GM19035 (cell line): ENCODE measurements around the gene AGT.
"Not testable (repeated sequence)": the region's sequence is repeated elsewhere in the genome, so short reads cannot be mapped to it uniquely, and the experiment has no call there.

Experiments
- ATAC-seq: cut with Tn5 transposase; IDR thresholded peaks from one replicate; pipeline ENCODE4 v1.9.1; 2021; ENCODE audit not compliant: unreplicated experiment

Gene AGT

DNA sequence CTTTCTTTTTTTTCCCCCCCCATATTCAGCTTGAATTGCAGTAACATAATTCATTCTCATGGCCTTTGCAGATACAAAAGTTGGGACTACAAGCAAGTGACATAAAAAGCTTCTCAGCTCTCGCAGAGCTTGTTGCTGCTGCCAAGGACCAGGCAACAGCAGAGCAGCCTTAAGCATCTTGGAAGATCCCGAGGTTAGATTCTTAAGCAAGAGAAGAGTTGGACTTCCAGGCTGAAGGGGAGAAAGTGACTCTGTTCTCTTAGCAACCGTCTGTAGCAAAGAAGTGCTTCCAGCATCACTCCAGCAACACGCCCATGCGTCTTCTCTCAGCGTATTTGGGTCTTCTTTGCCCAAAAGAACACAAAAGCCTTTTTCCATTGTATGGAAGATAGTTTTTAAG lies 20.7 kb downstream of the AGT start:
- no peak for ATAC-seq

DNA sequence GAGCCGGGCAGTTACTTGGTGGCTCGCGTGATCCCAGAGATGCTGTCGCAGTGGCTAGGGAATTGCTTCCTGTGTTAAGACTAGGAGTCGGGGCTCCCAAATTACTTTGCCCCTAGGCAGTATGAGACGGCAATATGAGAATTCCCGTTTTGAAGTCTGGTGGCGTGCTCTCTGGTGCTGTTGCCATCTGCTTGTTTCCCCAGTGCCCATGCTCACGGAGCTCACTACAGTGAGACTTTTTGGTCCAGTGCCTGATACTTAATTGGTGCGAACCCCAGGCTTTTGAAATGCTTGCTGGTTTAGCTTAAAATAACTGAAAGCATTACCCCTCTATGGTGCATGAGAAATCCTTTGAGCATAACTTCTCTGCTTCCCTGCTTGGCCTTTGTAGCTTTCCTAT lies 22.3 kb downstream of the AGT start:
- ATAC-seq: no peak

DNA sequence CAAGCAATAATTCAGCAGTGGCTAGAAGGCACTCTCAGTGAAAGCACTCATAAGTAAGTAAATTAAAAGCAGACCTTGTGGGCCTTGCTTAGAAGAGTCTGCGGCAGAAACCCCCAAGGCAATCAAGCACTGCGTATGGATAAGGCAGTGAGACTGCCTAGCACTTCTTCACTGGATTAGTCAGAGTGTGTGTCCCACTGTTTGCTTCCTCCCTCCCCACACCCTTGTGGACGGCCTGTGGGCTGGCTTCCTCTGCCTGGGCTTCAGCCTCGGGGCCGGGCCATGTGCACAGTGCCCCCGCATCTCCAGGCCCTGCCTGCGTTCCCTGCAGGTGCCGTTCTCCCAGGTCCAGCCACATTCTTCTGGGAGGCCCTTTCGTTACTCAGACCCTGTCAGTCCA lies 23.8 kb downstream of the AGT start:
- ATAC-seq: no peak

DNA sequence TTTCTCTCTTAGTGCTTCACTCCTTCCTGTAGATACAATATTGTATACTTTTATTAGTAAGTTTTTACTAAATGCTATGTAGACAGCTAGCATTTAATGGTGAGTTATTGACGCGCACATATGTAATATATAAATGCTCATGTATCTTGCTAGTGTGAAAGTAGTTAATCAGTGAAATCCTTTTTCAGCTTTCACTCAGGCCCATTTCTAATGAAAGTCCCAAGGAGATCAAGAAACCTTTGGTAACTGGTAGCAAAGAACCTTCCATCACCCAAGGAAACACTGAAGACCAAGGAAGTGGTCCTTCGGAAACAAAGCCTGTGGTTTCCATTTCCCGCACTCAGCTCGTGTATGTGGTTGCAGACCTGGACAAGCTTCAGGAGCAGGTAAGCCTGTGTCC lies 27.2 kb downstream of the AGT start:
- ATAC-seq: no peak

DNA sequence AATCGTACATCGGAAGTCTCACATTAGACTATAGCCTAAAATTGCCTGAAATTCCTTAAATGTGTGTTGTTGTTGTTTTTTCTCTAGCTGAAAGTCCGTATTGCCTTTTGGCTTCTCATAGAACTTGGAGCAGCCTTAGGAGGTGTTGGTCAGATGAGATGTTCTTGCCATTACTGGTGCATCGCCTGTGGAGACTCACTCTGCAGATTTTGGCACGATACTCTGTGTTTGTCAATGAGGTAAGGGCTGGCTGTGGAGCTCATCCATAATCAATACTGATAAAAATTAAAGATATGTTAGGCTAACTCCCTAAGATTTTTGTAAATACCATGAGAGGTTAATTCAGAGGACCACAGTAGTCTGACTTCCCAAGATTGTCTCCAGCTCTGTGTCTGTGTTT lies 28.9 kb downstream of the AGT start:
- ATAC-seq: no peak

DNA sequence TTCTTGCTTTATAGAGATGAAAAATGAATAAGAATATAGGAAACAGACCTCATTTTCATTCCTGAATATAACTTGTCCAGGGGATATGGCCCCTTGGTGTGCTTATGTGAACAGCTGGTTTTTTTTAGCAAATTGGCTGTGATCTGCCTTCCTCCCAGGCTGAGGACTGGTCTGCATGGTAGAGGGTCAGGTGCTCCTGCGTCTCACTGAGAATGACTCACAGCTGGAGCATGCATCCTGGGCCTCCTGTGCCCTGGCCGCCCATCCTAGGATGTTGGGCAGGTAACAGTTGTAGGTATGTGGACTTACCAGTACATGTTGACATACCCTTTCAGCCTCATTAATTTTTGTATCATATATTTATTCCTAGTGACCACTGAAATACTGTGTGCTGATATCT lies 29.8 kb downstream of the AGT start:
- ATAC-seq: no peak

DNA sequence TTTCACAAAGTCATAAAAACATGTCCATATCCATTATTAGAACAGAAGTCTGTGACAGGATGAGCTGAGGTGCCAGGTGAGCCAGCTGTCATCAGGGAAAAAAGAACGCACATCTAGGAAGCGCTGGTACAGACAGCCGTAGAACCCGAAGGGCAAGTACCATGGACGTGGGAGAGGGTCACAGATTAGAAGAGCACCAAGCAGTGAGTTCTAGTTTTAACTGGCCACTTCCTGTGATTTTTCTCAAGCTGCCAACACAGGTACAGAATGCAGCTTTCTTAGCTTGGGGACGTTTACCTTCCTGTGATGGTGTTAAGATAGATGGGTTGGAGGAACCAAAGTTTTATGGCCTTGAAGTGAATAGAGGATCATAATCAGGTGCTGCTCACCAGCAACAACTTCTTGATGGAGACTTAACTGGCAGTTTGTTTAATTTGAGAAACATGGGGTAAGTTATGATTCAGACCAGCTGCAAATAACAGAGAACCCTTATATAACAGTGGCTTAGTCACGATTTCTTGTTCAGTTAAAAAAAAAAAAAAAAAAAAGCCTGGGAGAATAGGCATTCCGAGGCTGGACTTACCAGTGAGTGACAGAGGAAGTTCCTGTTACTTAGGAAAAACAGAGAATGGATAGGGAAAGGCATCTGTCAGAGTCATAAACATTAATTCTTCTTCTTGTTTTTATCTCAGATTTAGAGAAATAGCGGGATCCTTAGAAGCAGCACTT lies 30.9 kb downstream of the AGT start:
- ATAC-seq: no peak

DNA sequence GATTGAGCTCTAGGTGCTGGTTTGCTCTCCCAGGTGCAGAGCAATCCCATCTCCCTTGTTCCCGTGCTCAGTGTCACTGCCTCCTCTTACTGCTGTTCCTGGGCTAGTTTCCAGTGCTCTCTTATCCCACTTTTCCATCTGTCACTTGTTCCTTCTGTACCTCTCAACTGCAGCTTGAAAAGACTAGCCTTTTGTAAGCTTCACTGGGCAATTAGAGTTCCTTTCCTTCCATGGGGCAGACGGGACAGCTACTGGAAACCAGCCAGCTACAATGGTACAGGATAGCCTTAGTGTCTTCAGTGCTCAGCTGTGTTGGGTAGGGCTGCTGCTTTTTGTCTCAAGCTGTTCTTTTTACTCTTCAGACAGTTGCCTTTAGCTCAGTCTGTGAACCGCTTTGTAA lies 31.6 kb downstream of the AGT start:
- ATAC-seq: no peak

DNA sequence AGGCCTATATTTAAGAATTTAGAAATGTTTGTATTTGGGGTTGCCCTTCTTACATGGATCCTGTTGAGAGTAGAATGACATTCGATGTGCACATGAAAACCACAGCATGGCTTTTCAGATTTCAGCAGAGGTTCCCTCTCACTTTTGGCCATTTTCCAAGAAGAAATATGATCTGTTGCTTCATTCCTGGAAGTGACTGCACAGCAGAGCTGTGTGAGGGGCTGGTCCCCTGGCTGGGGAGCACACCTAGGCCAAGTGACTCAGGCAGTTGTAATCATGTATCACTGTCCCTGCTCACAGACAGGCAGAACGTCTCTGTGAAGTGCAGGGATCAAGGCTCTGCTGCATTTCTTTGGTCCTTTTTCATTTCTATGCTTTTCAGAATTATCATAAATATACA lies 32.3 kb downstream of the AGT start:
- ATAC-seq: no peak

DNA sequence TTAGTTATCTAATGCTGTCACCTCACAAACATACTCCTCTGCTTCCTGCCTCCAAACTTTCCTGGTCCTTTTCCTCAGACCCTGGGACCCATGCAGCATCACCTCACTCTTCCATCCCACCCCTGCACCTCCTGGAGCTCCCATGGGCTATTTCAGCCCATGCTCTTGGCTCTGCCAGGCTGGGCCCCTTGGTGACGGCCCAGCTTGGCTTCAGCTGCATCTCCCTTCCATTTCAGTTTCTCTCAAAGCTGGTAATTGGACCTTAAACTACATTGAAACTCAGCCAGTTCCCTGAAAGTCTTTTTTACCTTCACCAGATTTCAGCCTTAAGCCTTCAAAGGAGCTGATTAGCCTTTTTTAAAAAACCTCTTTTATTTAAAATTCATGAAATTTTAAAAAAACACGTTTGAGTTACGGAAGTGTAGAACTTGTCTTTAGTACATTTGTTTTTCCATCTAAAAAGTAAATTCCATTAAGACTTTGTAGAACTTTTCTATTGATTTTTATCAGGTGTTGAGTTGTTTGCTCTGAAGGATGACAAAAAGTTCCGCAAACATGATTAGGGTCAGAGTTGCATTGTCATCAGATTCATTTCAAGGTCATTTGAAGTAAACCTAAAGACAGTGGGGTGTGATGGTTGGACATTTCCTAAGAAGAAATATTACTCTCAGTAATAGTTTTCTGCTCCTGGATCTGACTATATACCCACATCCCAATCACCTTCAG lies 33.5 kb downstream of the AGT start:
- no peak for ATAC-seq

DNA sequence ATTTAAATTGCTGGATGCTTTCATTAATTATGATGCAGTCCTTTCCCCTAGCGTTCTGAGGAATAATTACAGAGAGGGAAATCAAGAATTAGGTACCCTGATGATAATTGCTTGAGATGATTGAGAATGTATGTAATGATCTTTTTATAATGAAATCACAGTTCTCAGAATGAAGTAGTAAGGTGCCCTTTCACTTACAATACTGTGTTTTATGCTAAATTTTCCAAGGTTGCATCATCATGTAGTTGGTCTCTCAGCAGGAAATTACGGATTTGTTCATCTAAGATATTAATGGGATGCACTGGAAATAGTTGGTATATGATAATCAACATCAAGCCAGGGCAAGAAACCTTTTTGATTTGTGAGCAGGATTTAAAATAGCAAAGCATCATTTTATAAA lies 34.1 kb downstream of the AGT start:
- ATAC-seq: no peak

DNA sequence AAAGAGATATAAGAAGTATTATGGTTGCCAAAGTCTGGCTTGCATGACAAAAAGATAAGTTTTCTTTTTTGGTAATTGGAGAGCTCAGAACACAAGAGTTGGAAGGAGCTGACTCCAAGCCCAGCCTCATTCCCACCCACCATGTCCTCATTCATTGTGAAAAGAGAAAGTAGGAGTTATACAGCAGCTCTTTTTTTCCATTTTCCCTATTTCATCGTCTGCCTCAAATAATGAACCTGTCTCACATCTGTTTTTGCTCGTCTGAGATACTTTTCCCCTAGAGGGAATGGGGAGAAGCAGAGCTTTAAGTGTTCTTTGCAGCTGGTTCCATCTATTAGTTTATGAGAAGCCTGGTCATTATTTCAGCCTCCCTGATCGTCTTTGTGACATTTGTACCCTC lies 34.7 kb downstream of the AGT start:
- ATAC-seq: no peak

DNA sequence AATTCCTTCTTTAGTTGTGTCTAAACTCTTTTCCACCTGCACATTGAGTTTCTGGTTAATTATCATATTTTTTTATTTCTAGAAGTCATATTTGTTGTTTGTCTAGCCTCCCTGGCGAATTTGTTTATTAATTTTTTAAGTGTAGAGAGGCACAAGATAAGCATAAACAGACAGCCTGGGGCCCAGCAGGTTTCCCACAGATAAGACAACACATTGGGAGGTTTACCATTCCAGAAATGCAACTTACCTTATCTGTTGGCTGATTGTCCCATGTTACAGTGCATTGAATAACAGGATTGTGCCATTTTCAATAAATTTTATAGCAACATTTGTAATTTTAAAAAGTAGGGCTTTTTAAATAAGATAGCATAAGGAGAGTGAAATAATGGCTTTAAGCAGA lies 36.7 kb downstream of the AGT start:
- ATAC-seq: no peak

DNA sequence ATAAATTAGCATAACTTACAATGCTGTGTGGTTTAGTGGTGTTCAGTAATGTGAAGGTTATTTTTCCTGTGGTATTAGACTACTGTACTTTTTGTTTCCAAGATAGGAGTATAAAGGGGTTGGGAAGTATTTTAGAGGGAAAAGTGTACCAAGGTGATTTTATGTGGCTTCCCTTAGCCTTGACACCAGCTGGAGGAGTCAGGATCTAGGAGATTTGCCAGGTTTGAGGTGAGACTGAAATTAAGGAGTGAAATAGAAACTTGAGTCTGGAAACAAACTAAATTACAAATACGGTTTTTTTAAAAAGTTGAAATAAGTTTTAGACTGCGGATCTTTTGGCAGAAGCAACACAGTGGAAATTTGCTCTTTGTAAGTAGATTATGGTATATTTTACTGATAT lies 39.3 kb downstream of the AGT start:
- ATAC-seq: no peak

DNA sequence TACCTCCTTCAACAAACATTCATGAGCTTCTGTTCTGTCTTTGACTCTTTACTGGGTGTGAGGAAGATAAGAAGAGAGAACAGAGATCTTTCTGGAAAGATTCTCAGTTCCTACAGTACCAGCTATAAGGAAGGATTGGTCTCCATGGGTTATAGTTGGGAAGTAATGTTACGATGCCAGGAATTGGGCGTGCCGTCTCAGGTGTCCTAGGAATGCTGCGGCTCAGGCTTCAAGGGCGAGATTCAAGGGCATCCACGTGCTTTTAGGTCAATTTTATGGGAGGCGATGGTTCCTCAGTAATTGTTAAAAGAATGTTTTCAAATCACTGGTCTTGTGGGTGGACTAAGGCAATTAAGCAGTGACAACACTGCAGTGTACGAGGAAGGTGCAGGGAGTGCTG lies 44.4 kb downstream of the AGT start:
- ATAC-seq: no peak

DNA sequence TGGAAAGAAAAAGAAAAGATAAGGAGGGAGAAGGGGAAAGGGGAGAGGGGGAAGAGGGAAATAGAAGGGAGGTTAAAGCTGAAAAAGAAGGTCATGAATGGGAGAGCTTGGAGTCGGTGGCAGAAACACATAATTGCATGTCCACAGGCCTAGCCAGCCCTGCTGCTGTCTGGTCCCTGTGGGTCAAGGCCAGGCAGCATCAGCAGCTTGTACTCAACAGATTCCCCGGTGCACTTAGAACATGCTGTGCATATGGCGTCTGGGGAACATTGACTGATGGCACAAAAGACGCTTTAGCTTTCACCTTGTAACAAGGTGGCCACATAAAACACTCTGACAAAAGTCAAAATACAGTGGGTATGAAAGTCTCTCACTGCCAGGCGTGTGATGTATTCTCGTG lies 45.7 kb downstream of the AGT start:
- no peak for ATAC-seq

DNA sequence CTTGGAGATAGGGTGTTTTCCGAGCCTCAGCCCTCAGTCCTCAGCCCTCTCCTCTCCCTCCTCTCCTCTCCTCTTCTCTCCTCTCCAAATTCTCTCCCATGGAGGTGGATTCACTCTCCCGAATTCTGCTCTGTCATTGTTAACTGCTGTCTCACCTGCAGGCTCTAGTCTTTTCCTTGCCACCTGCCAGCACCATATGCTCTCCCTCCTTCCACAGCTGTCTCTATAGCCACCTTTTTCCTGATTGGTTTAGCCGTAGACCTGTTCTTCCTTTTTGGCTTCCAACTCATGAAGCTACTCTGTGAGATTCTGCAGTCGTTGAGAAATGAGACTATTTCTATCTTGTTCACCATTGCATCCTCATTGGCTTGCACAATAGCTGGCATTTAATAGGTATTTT lies 51.9 kb downstream of the AGT start:
- no peak for ATAC-seq

DNA sequence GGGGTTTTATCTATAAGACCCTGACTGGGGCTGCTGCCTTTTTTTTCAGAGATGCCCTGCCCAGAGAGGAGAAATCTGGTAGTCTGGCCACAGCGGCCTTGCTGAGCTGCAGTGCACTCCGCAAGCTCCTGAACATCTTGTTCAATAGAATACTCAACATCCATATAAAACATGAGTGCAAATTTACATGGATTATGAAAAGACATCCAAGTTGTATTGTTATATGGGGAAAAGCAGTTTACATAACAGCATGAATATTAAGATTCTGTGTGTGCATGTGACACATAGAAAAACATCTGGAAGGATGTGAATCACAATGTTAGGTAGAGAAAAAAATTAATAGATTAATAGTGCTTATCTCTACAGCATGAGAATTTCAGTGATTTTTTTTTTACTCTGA lies 55.2 kb downstream of the AGT start:
- no peak for ATAC-seq

DNA sequence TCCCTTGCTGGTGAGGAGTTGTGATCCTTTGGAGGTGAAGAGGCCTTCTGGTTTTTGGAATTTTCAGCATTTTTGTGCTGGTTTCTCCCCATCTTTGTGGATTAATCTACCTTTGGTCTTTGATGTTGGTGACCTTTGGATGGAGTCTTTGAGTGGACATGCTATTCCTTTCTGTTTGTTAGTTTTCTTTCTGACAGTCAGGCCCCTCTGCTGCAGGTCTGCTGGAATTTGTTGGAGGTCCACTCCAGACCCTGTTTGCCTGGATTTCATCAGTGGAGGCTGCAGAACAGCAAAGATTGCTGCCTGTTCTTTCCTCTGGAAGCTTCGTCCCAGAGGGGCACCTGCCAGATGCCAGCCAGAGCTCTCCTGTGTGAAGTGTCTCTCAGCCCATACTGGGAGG lies 55.8 kb downstream of the AGT start:
- ATAC-seq: not testable (repeated sequence)

DNA sequence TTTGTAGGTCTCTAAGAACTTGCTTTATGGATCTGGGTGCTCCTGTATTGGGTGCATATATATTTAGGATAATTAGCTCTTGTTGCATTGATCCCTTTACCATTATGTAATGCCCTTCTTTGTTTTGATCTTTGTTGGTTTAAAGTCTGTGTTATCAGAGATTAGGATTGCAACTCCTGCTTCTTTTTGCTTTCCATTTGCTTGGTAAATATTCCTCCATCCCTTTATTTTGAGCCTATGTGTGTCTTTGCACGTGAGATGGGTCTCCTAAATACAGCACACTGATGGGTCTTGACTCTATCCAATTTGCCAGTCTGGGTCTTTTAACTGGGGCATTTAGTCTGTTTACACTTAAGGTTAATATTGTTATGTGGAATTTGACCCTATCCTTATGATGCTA lies 57.2 kb downstream of the AGT start:
- not testable (repeated sequence) for ATAC-seq
